ENCODE results near the gene FAM222A. TPM values are rescaled to one million over a fixed set of nuclear protein-coding genes. Genes with fewer than 3 reads are reported as not detected.

Gene FAM222A
- total RNA-seq, 1 experiment from 2014 or later, result 2.1 TPM

- DNase-seq (ENCODE audit: low read depth), result peak; percentile 75
Observed at GRCh38 chr12:109710747-109711595, 2.7 kb upstream of the FAM222A start.

- no peak for DNase-seq (ENCODE audit: low read depth)
Observed at GRCh38 chr12:109711596-109712461, 1.8 kb upstream of the FAM222A start.

GRCh38 chr12:109714141-109714912 lies 702 bp downstream of the FAM222A start:
- DNase-seq (ENCODE audit: low read depth), result peak; percentile 47

- DNase-seq (ENCODE audit: low read depth), result no peak
Observed at GRCh38 chr12:109714913-109715244, 1.3 kb downstream of the FAM222A start.

GRCh38 chr12:109715310-109716091 lies 1.9 kb downstream of the FAM222A start:
- no peak for DNase-seq (ENCODE audit: low read depth)

GRCh38 chr12:109716092-109716479 lies 2.5 kb downstream of the FAM222A start:
- no peak for DNase-seq (ENCODE audit: low read depth)

- DNase-seq (ENCODE audit: low read depth), result no peak
Observed at GRCh38 chr12:109716512-109717389, 3.1 kb downstream of the FAM222A start.

GRCh38 chr12:109717390-109718357 lies 4.0 kb downstream of the FAM222A start:
- DNase-seq (ENCODE audit: low read depth), result peak; percentile 22

- DNase-seq (ENCODE audit: low read depth), result no peak
Observed at GRCh38 chr12:109718390-109718789, 4.8 kb downstream of the FAM222A start.

GRCh38 chr12:109719123-109720022 lies 5.7 kb downstream of the FAM222A start:
- peak; percentile 25 for DNase-seq (ENCODE audit: low read depth)

- DNase-seq (ENCODE audit: low read depth), result no peak
Observed at GRCh38 chr12:109720152-109720856, 6.7 kb downstream of the FAM222A start.

- DNase-seq (ENCODE audit: low read depth), result no peak
Observed at GRCh38 chr12:109720857-109721189, 7.2 kb downstream of the FAM222A start.

GRCh38 chr12:109721276-109721675 lies 7.7 kb downstream of the FAM222A start:
- no peak for DNase-seq (ENCODE audit: low read depth)

GRCh38 chr12:109722022-109722720 lies 8.5 kb downstream of the FAM222A start:
- no peak for DNase-seq (ENCODE audit: low read depth)

GRCh38 chr12:109722721-109723094 lies 9.1 kb downstream of the FAM222A start:
- DNase-seq (ENCODE audit: low read depth), result no peak

- no peak for DNase-seq (ENCODE audit: low read depth)
Observed at GRCh38 chr12:109723311-109723881, 9.8 kb downstream of the FAM222A start.

All from M059J (cell line).